ENCODE data around the gene PLEKHG3.
"Not testable (repeated sequence)": the region's sequence is repeated elsewhere in the genome, so short reads cannot be mapped to it uniquely, and the experiment has no call there.

PLEKHG3 gene

DNA sequence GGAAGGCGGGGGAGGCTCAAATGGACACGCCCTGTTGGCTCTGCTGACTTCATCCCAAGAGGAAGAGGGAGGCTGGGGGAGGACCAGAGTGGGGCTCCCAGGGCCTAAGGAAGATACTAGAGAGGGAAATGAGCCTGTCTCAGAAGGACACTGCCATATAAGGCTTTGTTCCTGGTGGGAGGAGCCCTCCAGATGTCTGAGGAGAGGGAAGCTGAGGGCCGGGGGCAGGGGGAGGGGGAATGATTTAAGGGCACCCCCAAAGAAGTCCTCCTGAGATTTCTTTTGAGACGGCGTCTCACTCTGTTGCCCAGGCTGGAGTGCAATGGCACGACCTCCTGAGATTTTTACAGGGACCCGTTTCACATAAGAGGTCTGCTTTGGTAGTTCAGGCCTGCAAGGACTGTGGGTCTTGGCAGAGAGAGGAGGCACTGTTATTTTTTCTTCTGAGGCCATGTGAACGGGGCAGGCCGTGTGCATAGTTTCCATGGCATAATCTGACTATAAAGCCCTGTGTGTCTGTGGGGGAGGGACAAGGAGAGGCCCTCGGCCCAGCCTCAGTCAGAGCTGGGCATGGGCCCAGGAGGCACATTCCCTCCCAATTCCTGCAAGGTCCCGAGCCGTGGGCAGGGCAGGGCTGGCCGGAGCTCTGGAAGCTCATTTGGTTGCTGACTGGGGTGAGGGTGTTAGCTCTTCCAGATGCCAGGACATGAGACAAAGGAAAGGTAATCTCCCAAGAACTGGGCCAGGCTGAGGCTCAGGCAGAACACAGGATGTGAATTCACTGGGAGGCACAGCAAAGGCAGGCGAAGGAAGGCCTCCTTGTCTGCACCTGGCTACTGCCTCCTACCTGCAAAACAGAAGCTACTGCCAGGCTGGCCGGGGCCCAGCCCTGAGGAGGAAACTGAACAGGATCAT is 22.2 kb upstream of the PLEKHG3 start:
- Mint-ChIP-seq H3K4me3 (no peak overlapping the region), H3K27me3 (ENCODE audit: low read depth) (peaks cover 7% of the 10 kb centered on the region), H3K27ac (no peak overlapping the region), H3K9me3 (no peaks in the 10 kb centered on the region), H3K4me1 (ENCODE audit: low read depth) (peaks cover 17% of the 10 kb centered on the region), H3K36me3 (ENCODE audit: low read depth) (peaks cover 6% of the 10 kb centered on the region)

DNA sequence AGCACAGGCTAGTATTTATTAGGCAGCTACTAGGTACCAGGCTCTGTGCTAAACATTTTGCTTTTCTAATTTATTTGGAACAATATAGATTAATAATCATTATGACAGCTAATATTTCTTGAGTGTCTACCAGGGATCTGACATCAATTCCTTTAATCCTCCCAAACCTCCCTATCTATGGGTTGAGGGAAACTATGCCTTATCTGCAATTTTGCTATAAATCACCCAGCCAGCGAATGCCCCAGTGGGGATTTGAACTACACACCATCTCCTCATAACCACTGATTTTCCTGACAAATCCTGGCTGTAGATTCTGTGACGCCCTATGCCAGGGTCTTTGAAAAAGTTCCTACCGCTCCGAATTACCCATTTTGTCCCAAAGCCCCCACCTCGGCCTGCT is 21.4 kb upstream of the PLEKHG3 start:
- H3K4me1 Mint-ChIP-seq (ENCODE audit: low read depth) = peaks cover 14% of the 10 kb centered on the region
- peaks cover under 1% of the 10 kb centered on the region for H3K27me3 Mint-ChIP-seq (ENCODE audit: low read depth)
- H3K9me3 Mint-ChIP-seq = no peaks in the 10 kb centered on the region
- no peak overlapping the region for H3K4me3 Mint-ChIP-seq
- no peak overlapping the region for H3K27ac Mint-ChIP-seq
- H3K36me3 Mint-ChIP-seq (ENCODE audit: low read depth) = peaks cover 4% of the 10 kb centered on the region

- Mint-ChIP-seq H3K4me3 (no peak overlapping the region), H3K4me1 (ENCODE audit: low read depth) (peaks cover 18% of the 10 kb centered on the region), H3K9me3 (no peaks in the 10 kb centered on the region), H3K36me3 (ENCODE audit: low read depth) (peaks cover 4% of the 10 kb centered on the region), H3K27me3 (ENCODE audit: low read depth) (no peaks in the 10 kb centered on the region), H3K27ac (no peak overlapping the region)
These were observed 21.0 kb upstream of the PLEKHG3 start for GRCh38 chr14:64683264-64683663.

DNA sequence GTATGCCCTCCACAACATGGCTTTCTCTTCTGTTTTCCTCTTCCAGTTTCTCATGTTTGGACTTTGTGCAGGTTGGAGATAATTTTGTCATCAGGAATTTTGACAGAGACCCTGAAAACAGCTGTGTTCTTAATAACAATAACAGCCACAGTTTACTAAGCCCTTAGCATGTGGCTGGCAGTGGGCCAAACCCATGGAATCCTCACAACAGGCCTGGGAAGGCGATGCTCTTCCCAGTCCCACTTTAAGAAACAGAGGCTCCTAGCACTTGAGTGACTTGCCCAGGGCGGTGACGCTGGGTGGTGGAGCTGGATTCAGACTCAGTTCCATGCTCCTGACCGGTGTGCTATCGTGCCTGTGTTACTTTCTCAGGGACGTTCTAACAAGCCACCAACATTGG is 20.1 kb upstream of the PLEKHG3 start:
- no peak overlapping the region for H3K27ac Mint-ChIP-seq
- peaks cover 3% of the 10 kb centered on the region for H3K36me3 Mint-ChIP-seq (ENCODE audit: low read depth)
- H3K9me3 Mint-ChIP-seq = no peaks in the 10 kb centered on the region
- no peak overlapping the region for H3K4me3 Mint-ChIP-seq
- no peaks in the 10 kb centered on the region for H3K27me3 Mint-ChIP-seq (ENCODE audit: low read depth)
- H3K4me1 Mint-ChIP-seq (ENCODE audit: low read depth) = peaks cover 24% of the 10 kb centered on the region

DNA sequence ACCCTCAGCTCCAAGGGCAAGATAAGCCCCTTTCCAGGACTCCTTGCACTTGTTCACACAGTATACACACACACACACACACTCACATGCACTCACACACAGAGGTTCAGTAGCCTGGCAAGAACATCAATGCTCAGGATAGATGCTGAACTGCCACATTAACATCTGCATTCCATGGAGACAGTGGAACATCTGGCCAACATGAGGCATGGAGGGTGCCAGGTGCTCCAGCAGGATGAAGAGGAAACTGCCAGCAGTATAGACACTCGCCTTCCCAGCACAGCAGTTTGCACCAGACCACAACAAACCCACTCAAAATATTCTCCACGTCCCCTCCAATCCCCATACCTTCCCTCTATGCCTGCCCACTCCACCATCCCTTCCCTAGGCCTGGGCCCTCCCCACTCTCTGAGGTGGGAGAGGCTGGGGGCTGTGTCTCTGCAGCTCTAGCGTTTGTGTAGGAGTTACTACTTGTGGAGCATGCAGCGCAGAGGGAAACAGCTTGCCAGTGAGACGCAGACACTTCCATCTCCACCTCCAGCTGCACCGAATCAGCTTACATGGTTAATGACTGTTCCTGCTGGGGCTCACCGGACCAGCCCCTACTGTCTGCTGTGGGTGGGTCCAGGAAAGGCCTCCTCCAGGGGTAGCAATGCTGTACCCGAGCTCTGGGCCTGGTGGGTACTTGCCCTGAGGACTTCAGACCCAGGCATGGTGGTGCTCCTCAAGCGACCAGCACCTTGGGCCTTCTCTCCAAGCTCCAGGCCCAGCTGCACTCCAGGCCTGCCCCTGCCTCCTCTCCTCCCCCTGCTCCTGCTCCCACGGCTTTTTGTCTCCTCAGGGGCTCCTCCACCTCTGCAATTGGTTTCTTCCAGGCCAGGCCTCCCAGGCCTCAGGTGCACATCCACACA is 18.6 kb upstream of the PLEKHG3 start:
- Mint-ChIP-seq H3K9me3 (no peaks in the 10 kb centered on the region), H3K36me3 (ENCODE audit: low read depth) (peaks cover 1% of the 10 kb centered on the region), H3K4me3 (no peak overlapping the region), H3K4me1 (ENCODE audit: low read depth) (peaks cover 24% of the 10 kb centered on the region), H3K27me3 (ENCODE audit: low read depth) (peaks cover 4% of the 10 kb centered on the region), H3K27ac (no peak overlapping the region)

DNA sequence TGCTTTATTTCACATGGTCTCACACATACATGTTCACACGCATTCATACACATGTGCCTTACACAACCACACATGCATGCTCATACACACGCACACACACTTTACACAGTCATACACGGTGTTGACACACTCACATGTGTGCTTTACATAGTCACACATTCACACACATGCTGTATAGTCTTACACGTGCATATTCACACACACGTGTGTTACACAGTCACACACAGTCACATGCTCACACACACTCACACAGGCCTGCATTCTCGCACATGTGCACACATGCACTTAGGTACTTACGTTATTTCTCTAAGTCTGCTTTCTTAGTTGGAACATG is 18.0 kb upstream of the PLEKHG3 start:
- peaks cover 1% of the 10 kb centered on the region for H3K36me3 Mint-ChIP-seq (ENCODE audit: low read depth)
- no peaks in the 10 kb centered on the region for H3K9me3 Mint-ChIP-seq
- no peak overlapping the region for H3K27ac Mint-ChIP-seq
- no peak overlapping the region for H3K4me3 Mint-ChIP-seq
- H3K27me3 Mint-ChIP-seq (ENCODE audit: low read depth) = peaks cover 4% of the 10 kb centered on the region
- H3K4me1 Mint-ChIP-seq (ENCODE audit: low read depth) = peaks cover 24% of the 10 kb centered on the region

DNA sequence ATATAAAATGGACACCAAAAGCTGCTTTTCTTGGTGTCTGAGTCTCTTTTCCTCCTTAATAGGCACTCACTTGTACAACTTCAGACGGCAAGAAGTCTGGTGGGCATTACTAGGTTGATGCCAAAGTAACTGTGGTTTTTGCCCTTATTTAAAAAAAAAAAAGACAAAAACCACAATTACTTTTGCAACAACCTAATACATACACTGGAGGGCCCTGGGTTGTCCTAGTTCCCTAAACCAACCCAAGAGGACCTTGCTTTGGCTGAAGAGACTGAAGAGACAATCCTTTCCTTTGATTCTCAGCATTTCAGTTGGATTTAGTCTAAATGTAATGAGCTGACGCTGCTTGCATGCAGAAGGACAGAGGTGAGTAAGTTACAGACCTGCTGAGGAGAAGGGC is 16.2 kb upstream of the PLEKHG3 start:
- Mint-ChIP-seq H3K4me3 (no peak overlapping the region), H3K27me3 (ENCODE audit: low read depth) (peaks cover 10% of the 10 kb centered on the region), H3K27ac (no peak overlapping the region), H3K36me3 (ENCODE audit: low read depth) (peaks cover 5% of the 10 kb centered on the region), H3K9me3 (no peaks in the 10 kb centered on the region), H3K4me1 (ENCODE audit: low read depth) (peaks cover 30% of the 10 kb centered on the region)

GRCh38 chr14:64688811-64689281 is 15.4 kb upstream of the PLEKHG3 start:
- peaks cover 33% of the 10 kb centered on the region for H3K4me1 Mint-ChIP-seq (ENCODE audit: low read depth)
- H3K9me3 Mint-ChIP-seq = no peaks in the 10 kb centered on the region
- no peak overlapping the region for H3K27ac Mint-ChIP-seq
- peaks cover 13% of the 10 kb centered on the region for H3K27me3 Mint-ChIP-seq (ENCODE audit: low read depth)
- H3K4me3 Mint-ChIP-seq = no peak overlapping the region
- H3K36me3 Mint-ChIP-seq (ENCODE audit: low read depth) = peaks cover 5% of the 10 kb centered on the region

DNA sequence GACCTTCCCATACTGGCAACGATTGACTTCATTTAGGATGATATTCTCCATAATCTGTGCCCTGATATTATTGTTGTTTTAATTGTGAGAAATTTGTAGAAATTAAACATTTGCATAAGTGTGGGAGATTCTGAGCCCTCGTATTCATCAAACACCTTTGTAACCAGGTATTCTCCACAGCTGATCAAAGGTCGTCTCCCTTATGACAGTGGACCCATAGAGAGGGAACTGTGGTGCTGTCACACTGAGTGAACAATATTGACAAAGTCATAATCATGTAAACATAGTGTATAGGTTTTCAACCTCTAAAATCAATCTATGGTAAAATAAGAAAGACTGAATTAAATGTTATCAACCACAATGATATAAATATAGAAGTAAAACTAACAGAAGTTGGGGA is 14.9 kb upstream of the PLEKHG3 start:
- H3K4me1 Mint-ChIP-seq (ENCODE audit: low read depth) = peaks cover 35% of the 10 kb centered on the region
- H3K27me3 Mint-ChIP-seq (ENCODE audit: low read depth) = peaks cover 17% of the 10 kb centered on the region
- no peaks in the 10 kb centered on the region for H3K9me3 Mint-ChIP-seq
- no peak overlapping the region for H3K4me3 Mint-ChIP-seq
- no peak overlapping the region for H3K27ac Mint-ChIP-seq
- peaks cover 5% of the 10 kb centered on the region for H3K36me3 Mint-ChIP-seq (ENCODE audit: low read depth)

GRCh38 chr14:64690607-64691006 is 13.6 kb upstream of the PLEKHG3 start:
- H3K27ac Mint-ChIP-seq; H3K36me3 Mint-ChIP-seq (ENCODE audit: low read depth); H3K4me3 Mint-ChIP-seq; H3K9me3 Mint-ChIP-seq: not testable (repeated sequence)
- Mint-ChIP-seq H3K27me3 (ENCODE audit: low read depth) (peaks cover 24% of the 10 kb centered on the region), H3K4me1 (ENCODE audit: low read depth) (peaks cover 36% of the 10 kb centered on the region)

GRCh38 chr14:64691376-64691775 is 12.8 kb upstream of the PLEKHG3 start:
- Mint-ChIP-seq H3K9me3 (no peaks in the 10 kb centered on the region), H3K27me3 (ENCODE audit: low read depth) (peaks cover 31% of the 10 kb centered on the region), H3K27ac (no peak overlapping the region), H3K36me3 (ENCODE audit: low read depth) (peaks cover 5% of the 10 kb centered on the region), H3K4me1 (ENCODE audit: low read depth) (peaks cover 39% of the 10 kb centered on the region), H3K4me3 (no peak overlapping the region)

GRCh38 chr14:64692189-64692985 is 11.8 kb upstream of the PLEKHG3 start:
- Mint-ChIP-seq H3K4me3 (no peak overlapping the region), H3K4me1 (ENCODE audit: low read depth) (peaks cover 42% of the 10 kb centered on the region), H3K36me3 (ENCODE audit: low read depth) (peaks cover 5% of the 10 kb centered on the region), H3K9me3 (no peaks in the 10 kb centered on the region), H3K27ac (no peak overlapping the region), H3K27me3 (ENCODE audit: low read depth) (peaks cover 37% of the 10 kb centered on the region)

DNA sequence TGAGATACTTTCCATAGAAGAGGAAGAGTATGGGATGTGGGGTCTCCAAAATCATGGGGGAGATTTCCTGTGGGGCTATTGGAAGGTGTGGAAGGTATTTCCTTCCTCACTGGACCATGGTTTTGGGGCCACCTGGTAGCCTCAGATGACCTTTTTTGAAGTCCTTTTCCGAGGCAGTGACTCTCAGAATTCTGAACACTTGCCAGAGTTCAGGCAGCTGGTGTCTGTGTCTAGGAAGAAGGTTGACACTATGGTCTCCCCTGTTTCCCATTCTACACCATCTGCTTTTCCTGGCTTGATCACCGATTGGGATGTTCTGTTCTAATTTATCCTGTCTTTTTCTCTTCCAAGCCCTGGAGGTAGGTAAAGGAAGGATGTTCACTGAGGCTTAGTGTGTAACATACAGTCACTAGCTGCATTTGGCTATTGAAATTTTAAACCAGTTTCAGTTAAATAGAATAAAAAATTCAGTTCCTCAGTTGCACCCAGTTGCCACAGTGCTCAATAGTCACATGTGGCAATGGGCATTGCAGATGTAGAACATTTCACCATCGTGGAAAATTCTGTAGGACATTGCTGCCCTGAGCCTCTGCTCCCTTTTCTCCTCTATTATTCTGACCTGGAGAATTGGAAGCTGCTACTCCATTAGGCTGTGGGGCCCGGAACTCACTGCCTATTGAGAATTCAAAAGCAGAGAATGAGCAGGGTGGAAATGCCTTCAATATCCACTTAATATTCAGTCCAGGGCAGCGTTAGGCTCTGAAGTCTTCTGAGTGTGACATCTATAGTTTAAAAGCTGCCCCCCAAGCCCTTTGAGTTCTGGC is 11.0 kb upstream of the PLEKHG3 start:
- H3K4me3 Mint-ChIP-seq = no peak overlapping the region
- H3K4me1 Mint-ChIP-seq (ENCODE audit: low read depth) = peaks cover 45% of the 10 kb centered on the region
- H3K9me3 Mint-ChIP-seq = no peaks in the 10 kb centered on the region
- no peak overlapping the region for H3K27ac Mint-ChIP-seq
- peaks cover 5% of the 10 kb centered on the region for H3K36me3 Mint-ChIP-seq (ENCODE audit: low read depth)
- peaks cover 42% of the 10 kb centered on the region for H3K27me3 Mint-ChIP-seq (ENCODE audit: low read depth)

All from T-helper 1 cell treated with Interleukin-12 subunit alpha and Interleukin-12 subunit beta and Interleukin-4 antibody, amounts not matched to agents 30 μg/mL and 1 μg/mL, for 36 hours (primary cell).